EL (cell line): ENCODE data around the gene S100A8.

Experiments used
- DNase-seq: peaks from one replicate; pipeline ENCODE4 v3.0.0-alpha.2; 2016

S100A8 gene

GRCh38 chr1:153389973-153390879, 647 bp downstream of the S100A8 start:
- DNase-seq: no peak

GRCh38 chr1:153389401-153389800, 1.5 kb downstream of the S100A8 start:
- DNase-seq: no peak

GRCh38 chr1:153387785-153388184, 3.1 kb downstream of the S100A8 start:
- DNase-seq: no peak

GRCh38 chr1:153387001-153387400, 3.9 kb downstream of the S100A8 start:
- DNase-seq: no peak

GRCh38 chr1:153386500-153386901, 4.4 kb downstream of the S100A8 start:
- no peak for DNase-seq

GRCh38 chr1:153384958-153385580, 5.8 kb downstream of the S100A8 start:
- no peak for DNase-seq

GRCh38 chr1:153380711-153381110, 10.2 kb downstream of the S100A8 start:
- DNase-seq: no peak

- DNase-seq: no peak
Measured at GRCh38 chr1:153379591-153379990, 11.3 kb downstream of the S100A8 start.

- peak; percentile 80 for DNase-seq
Measured at GRCh38 chr1:153375511-153375910, 15.4 kb downstream of the S100A8 start, which contains the start of gene S100A12. TSS of gene S100A12 (minus strand) at chr1:153375621. CDS start at chr1:153374592, 1,029 bp downstream.

GRCh38 chr1:153374071-153374470, 16.8 kb downstream of the S100A8 start:
- no peak for DNase-seq

GRCh38 chr1:153372571-153372970, 18.3 kb downstream of the S100A8 start:
- no peak for DNase-seq

- no peak for DNase-seq
Measured at GRCh38 chr1:153371231-153371630, 19.6 kb downstream of the S100A8 start.

GRCh38 chr1:153370146-153370545, 20.7 kb downstream of the S100A8 start:
- no peak for DNase-seq

GRCh38 chr1:153368495-153368894, 22.4 kb downstream of the S100A8 start:
- no peak for DNase-seq

GRCh38 chr1:153367090-153367489, 23.8 kb downstream of the S100A8 start:
- DNase-seq: no peak

GRCh38 chr1:153366261-153366660, 24.6 kb downstream of the S100A8 start:
- DNase-seq: no peak

- no peak for DNase-seq
Measured at GRCh38 chr1:153365696-153366095, 25.2 kb downstream of the S100A8 start.

- DNase-seq: no peak
Measured at GRCh38 chr1:153364766-153365666, 25.9 kb downstream of the S100A8 start.

GRCh38 chr1:153364156-153364555, 26.7 kb downstream of the S100A8 start:
- no peak for DNase-seq

- no peak for DNase-seq
Measured at GRCh38 chr1:153363641-153364040, 27.2 kb downstream of the S100A8 start.

- DNase-seq: no peak
Measured at GRCh38 chr1:153362187-153362775, 28.6 kb downstream of the S100A8 start.

- no peak for DNase-seq
Measured at GRCh38 chr1:153361480-153362109, 29.3 kb downstream of the S100A8 start.
